NOMO-1 (cell line): ENCODE measurements around the gene ATF6B.
A peak's percentile ranks its signal among the peaks of the same experiment; 100 is the strongest.

Source experiments
- DNase-seq, 2 experiments: peaks; one replicate each; lab custom pipeline; 2025; ENCODE audit not compliant: unreplicated experiment in 2 of 2; lab: John Stamatoyannopoulos, UW

ATF6B gene

GRCh38 chr6:32127717-32128592, at the start of gene ATF6B:
ATF6B (minus strand) TSS chr6:32128246; CDS start chr6:32128207, 39 bp downstream.
- peak; percentile 98 to 100 for DNase-seq

GRCh38 chr6:32177183-32177787, 49.2 kb upstream of the ATF6B start:
- peak in 1 of 2 experiments; percentile 63 for DNase-seq

GRCh38 chr6:32176476-32177182, 48.6 kb upstream of the ATF6B start:
- DNase-seq = no peak

DNA sequence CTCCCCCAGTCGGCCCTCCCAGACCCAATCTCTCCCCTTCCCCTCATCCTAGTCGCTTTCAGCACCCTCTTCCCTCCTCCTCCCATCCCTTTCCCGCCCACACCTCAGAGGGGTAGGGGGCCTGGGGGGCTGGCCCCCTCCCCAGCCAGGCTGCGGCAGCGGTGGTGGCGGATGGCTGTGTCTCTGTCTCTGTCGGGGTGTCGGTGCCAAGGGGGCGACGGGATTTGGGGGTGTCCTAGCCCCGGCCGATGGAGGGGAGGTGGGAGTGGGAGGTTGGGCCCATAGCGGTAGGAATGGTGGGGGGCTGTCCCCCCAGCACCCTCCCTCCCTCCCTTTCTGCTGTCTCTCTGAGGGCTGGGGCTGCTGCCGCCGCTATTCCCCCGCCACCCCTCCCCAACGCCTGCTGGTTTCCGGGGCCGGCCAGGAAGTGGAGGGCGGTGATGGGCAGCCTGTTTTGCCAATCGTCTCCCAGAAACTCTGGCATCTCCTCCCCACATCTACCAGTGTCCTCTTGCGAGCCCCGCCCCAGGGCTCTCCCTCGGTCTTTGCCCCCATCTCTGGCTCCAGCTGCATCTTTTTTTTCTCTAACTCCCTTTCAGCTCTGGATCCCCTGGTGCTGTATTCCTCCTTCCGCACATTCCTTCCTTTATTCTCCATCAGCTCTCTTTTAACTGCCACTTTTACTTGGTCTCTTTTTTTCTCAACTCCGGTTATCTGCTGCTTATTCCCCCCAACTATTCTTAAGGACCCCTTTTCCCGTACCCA, 47.8 kb upstream of the ATF6B start, which contains the start of gene AGPAT1:
TSS of gene AGPAT1 (minus strand) at position 374 of the 765 bp plus-strand sequence. CDS start 4,588 bp downstream, outside the sequence.
- DNase-seq = peak; percentile 89 to 96

DNA sequence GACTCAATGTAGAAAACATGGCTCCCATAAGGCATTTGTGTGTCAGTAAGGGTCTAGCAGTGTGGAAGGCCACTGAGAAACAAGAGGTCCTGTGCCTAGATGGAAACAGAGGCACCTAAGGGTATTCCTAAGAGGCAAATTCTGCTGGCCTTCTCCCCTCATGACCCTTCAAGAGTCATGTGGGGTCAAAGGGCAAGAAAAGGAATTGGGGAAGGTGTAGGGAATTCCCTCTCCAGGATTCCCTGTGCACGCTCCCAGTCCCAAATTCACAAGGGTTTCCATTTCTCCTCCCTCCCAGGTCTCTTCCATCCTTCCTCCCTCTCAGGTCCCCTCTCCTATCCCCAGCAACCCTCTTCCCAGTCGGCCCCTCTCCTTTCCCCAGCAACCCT, 47.3 kb upstream of the ATF6B start:
- no peak for DNase-seq

GRCh38 chr6:32174416-32174815, 46.4 kb upstream of the ATF6B start:
- DNase-seq = no peak

- DNase-seq = no peak
Measured at GRCh38 chr6:32173051-32173727, 45.1 kb upstream of the ATF6B start.

DNA sequence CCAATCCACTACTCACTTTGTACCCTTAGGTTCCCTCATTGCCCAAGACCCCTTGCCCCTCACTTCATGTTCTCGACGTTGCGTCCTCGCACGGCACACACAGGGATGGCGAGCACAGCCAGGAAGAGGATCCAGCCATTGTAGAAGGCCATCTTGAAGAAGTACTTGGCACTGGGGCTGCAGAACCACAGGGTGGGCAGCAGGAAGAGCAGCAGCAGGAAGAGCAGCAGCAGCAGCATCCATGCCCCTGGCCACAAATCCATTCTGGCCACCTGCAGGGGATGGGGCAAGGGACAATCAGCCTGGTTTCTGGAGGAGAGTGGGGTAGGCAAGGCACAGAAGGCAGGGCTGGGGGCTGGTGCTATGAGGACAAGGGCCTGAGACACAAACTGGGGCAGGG, 43.2 kb upstream of the ATF6B start:
- no peak for DNase-seq

DNA sequence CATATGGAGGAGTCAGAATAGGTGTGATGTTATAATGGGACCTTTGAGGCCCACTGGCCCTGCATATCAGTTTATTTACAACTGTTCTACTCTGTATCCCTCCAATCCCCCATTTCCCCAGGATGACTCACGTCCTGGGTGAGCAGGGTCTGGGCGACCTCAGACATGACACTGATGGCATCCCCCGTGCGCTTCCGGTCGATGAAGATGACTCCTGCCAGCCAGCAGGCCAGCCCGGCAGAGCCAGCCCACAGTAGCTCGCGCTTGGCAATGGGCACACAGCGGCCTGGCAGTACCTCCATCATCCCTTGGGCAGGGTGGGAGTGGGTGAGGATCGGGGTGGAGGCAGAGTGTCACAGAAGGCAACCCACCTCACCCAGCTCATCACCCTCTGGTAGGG, 42.2 kb upstream of the ATF6B start:
- DNase-seq = no peak

- no peak for DNase-seq
Measured at GRCh38 chr6:32168807-32169591, 41.0 kb upstream of the ATF6B start.

GRCh38 chr6:32168350-32168749, 40.3 kb upstream of the ATF6B start:
- DNase-seq = no peak

DNA sequence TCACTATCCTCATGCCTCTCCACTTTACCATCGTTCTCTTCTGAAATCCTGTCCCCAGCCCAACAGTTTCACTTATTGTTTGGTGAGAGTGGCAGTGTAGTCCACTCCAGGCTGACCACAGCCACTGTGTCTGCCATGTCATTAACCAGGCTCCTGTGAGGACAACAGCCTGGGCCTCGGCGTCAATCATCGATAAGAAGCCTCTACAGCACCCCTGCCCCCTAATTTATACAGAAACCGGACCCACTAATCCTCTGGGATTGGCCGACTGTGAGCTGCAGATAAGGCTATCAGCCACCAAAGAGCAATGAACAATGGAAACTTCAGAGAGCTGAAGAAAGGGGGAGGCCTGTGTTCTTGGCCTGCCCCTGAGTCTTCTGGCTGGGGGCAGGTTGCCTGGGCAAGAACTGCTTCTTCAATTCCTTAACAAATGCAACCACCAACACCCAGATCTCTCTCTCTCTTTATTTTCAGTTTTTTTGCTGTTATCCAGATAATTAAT, 39.8 kb upstream of the ATF6B start:
- no peak for DNase-seq

- DNase-seq = no peak
Measured at GRCh38 chr6:32167154-32167760, 39.2 kb upstream of the ATF6B start.

DNA sequence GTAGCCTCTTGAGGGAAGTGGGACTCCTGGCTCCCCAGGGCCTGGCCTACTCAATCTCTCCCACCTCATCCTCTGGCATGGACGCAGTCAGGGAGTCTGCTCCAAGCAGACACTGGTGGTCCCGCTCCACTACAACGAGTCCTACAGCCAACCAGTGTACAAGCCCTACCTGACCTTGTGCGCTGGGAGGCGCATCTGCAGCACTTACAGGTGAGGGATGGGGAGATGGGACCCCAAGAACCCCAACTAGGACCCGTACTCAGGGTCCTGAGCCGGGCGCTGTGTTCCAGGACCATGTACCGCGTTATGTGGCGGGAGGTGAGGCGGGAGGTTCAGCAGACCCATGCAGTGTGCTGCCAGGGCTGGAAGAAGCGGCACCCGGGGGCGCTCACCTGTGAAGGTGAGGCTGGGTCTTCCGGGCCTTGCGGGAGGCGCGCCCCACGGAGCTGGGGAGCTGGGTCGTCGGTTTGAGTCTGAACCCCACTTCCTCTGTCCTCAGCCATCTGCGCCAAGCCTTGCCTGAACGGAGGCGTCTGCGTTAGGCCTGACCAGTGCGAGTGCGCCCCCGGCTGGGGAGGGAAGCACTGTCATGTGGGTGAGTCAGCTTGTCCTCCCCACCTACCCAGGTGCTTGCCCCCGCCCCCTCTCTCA, 38.5 kb upstream of the ATF6B start:
- no peak for DNase-seq

- DNase-seq = no peak
Measured at GRCh38 chr6:32164295-32164694, 36.2 kb upstream of the ATF6B start, which contains the start of gene EGFL8. EGFL8 (plus strand) TSS chr6:32164595; CDS start chr6:32166166, 1,571 bp downstream.

- DNase-seq = no peak
Measured at GRCh38 chr6:32163559-32164258, 35.7 kb upstream of the ATF6B start.

DNA sequence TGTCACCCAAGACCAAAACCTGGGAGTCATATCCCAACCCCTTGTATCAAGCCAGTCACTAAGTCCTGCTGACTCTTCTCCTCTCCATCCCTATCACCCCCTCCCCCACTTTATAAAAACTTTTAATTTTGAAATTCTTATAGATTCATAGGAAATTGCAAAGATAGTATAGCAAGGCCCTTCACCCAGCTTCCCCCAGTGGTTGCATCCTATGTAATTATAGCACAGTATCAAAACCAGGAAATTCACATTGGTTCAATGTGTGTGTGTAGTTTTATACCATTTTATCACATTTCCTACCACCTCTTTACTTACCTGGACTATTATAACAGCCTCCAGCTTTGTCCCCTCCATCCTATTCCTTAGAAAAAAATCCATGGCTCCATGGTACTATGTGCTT, 30.0 kb upstream of the ATF6B start:
- no peak for DNase-seq

DNA sequence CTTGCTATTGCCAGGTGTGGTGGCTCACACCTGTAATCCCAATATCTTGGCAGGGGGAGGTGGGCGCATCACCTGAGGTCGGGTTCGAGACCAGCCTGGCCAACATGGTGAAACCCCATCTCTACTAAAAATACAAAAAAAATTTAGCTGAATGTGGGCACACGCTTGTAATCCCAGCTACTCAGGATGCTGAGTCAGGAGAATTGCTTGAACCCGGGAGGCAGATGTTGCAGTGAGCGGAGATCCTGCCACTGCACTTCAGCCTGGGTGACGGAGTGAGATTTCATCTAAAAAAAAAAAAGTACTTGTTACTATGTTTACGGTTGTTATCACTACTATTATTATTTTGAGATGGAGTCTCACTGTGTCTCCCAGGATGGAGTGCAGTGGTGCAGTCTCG, 28.8 kb upstream of the ATF6B start:
- no peak for DNase-seq
